LHCN-M2 (cell line): ENCODE results near the gene GALNT6. TPM values are rescaled to one million over a fixed set of nuclear protein-coding genes. Genes with fewer than 3 reads are reported as not detected.
"Not testable (repeated sequence)": the region's sequence is repeated elsewhere in the genome, so short reads cannot be mapped to it uniquely, and the experiment has no call there.

Experiments used
- DNase-seq: peaks from one replicate; pipeline ENCODE4 v3.0.0-alpha.2; 2012; ENCODE audit warnings: low read depth
- total RNA-seq: library from RNA; depleted of rRNA; stranded (reverse); fragments of >200 nt; gene quantifications from 2 replicates; pipeline ENCODE4 v1.2.3, GENCODE V29; 2014

GALNT6 gene
- total RNA-seq, 1 experiment from 2014 or later, result not detected

DNA sequence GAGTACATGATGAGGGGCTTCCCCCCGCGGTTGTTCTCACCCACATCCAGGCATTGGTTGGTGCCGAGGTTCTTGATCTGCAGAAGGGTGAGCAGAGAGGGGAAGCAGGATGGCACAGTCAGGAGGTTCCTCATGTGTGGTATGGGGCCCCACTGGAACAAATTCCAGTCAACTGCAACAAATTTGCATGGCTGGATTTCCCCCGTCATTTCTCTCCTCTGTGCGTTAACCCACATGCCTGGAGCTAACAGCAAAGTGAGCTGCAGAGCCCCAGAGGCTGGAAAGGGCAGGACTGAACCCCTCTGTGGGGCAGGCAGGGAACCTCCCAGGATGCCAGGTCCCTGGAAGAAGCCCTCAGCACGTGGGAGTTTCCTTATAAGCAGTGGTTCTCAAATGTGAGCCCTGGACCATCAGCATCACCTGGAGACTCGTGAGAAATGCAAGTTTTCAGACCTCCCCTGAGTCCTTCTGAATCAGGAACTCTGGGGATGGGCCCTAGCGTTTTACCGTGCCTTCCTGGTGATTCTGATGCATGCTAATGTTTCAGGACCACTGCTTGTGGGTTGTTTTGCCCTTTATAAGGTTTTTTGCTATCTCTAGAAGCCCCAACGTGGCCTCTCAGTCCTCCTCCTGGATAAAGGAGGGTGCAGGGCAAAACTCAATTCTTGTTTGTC lies 33.7 kb downstream of the GALNT6 start:
- no peak for DNase-seq

DNA sequence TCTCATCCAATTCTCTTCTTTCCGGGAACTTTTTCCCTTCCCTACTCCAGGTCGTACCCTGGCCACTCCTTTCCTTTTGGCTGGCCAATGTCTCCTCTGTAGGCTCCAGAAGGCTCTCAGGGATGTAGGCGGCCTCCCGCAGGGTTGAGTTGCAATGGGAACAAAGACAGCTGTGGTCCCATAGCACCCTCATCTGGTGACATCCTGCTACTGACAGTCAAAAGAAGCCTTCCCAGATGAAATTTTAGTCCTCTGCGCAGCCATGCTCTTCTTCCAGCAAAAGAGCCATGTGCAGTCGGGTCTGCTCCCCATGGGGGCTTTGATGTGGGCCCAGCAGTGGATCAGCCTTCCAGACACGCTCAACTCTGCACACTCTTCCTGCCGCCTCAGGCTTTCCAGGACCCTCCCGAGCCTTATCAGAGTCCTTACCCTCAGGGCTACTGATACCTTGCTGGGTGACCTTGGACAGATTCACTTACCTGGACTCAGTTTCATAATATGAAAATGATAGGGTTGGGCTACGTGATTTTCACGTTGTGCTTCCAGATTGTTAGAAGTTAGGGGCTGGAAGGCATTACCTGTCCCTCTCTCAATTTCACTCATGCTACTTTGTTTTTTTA lies 39.2 kb downstream of the GALNT6 start:
- DNase-seq, result peak; percentile 47

DNA sequence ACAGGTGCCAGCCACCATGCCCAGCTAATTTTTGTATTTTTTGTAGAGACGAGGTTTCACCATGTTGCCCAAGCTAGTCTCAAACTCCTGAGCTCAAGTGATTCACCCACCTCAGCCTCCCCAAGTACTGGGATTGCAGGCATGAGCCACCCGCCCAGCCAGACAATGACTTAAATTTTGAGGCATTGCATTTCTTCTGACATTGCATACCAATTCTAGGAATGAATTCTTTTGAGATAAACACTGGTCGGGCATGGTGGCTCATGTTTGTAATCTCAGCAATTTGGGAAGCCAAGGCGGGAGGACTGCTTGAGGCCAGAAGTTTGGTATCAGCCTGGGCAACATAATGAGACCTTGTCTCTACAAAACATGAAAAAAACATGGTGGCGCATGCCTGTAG lies 42.2 kb downstream of the GALNT6 start:
- DNase-seq, result no peak

DNA sequence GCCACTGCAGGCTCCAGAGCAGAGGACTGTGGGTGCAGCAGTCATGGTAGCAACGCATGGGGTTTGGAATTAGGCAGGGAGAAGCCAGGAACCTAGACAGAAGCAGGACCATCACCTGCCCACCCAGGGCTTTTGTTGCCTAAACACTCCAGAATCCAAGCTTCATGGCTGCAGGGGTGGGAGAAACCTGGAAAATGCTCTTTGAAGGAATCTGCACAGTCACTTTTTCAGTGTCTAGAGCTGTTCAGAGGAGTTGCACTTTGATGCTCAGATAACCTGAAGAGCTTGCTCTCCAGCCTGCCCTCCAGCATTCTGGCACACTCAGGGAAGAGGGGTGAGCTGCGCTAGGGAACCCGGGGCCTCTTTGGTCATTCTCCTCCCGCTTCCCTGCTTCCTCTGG lies 43.1 kb downstream of the GALNT6 start:
- DNase-seq, result no peak

DNA sequence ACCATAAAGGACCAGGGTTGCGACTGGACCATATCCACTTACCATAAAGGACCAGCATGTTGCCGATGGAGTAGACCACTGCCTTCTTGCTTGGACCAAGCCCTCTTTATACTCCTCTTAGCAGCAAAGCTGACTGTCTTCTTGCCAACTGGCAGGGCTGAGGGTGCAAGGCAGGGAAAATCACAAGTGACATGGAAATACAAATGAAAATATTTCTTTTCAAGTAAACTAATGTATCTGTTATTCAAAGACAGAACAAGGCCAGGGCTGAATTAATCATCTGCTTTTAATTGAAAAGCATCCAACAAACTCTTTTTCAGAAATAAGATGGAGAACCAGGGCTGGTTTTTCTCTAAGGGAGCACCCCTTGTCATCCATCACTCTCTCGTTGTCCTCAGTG lies 44.6 kb downstream of the GALNT6 start, which contains the start of gene CELA1:
Gene CELA1, minus strand, starts transcription at position 99 of the 400 bp plus-strand sequence. Its CDS starts 41 bp downstream, at position 58.
- no peak for DNase-seq

DNA sequence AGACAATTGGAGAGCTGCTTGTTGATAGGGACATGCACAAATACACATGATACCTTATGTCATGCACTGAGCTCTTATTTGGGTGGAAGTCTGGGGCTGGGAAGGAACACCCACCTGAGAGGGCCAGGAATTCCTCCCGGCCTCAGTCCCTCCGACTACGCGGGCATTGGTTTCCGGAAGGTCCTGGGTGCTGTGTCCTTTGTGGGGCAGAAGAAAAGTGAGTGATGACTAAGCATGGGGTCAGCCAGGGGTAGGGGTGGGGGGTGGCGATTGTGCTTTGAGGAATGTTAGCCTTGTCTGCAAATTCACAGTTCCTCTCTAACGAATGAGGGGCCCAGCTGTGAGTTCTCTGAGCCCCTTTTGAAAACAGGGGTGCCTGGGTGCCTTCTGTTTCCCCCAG lies 45.5 kb downstream of the GALNT6 start:
- no peak for DNase-seq

DNA sequence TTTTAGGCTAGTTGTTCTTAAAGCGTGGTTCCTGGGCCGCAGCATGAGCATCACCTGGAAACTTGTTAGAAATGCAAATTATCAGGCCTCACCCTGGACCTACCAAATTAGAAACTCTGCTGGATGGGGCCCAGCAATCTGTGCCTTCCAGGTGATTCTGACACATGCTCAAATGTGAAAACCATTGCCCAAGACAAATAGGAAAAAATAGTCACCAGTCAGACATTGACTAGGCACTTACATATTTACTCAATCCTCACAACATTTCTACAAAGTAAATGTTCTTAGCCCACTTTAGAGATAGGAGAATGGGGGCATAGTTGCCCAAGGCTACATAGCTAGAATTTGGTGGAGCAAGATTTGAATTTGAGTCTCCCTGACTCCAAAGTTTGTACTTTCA lies 48.0 kb downstream of the GALNT6 start:
- DNase-seq, result no peak

DNA sequence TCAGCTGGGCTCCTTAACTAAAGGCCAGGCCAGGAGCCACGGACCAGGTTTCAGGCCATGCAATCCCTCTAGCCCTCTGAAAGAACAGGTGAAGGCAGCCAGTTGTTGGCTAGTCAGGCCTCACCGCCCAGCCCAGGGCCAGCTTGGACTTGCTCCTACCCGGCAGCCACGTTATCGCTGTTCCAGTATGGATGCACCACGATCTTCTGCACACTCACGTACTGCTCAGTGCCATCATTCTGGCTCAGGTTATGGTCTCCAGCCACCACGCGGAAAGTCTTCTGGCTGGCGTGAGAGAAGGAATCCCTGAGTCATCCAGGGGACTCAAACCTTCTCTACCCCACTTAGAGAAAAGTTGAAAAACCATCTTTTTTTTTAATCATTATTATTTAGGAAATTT lies 48.8 kb downstream of the GALNT6 start:
- DNase-seq, result no peak

DNA sequence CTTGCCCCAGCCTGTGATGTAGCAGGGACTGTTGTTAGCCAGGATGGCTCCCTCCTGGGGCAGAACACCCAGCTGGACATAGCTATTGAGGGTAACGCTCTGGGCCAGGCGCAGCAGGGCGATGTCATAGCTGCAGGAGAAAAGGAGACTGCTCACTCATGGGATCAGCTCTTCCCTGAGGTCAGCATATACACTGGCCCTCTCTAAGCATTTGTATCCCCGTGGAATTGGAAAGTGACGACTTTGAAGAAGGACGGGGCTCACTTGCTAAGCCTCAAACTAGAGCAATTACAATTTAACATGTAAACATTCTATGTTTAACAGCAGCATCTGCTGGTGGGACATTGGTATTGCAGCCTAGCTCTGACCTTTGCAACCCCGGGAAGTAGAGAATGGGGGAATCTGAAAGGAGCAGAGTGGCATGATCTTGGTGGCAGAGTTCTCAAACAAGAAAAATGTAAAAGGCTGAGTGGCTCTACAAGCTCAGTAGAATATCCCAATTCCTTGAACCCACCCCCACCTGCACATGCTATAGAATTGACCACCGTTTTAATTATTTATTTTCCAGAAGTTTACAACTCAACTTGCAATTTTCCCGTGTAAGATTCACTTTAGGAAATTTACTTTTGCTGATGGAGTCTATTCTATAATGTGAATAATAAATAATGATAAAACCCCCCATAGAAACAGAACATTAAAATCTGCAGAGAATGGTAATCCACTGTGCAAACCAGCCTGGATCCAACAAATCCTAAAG lies 49.8 kb downstream of the GALNT6 start:
- DNase-seq, result peak; percentile 67

DNA sequence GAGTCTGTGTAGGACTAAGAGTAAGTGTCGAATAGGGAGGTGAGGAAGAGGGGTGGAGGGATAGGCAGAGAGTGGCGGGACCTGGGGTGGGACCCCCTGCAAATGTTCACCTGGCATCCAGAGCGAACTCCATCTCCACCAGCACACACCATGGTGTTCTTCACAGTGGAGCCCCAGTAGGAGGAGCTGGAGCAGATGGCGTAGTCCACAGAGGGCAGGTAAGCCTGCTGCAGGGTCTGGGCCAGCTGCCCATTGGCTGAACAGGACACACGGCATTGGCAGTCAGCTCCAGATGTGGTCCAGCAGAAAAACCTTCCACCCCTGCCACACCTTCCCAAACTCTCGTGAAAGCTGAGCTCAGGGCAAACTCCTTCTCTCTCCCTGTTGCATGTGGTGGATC lies 51.5 kb downstream of the GALNT6 start:
- DNase-seq, result no peak

DNA sequence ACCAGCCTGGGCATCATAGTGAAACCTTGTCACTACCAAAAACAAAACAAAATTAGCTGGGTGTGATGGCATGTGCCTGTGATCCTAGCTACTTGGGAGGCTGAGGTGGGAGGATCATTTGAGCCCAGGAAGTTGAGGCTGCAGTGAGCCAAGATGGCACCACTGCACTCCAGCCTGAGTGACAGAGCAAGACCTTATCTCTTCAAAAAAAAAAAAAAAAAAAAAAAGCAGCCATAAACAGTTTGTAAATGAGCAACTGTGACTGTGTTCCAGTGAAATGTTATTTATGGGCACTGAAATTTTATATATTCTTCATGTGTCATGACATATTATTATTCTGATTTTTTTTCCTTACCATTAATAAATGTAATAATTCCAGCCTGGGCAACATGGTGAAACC lies 53.9 kb downstream of the GALNT6 start:
- not testable (repeated sequence) for DNase-seq

DNA sequence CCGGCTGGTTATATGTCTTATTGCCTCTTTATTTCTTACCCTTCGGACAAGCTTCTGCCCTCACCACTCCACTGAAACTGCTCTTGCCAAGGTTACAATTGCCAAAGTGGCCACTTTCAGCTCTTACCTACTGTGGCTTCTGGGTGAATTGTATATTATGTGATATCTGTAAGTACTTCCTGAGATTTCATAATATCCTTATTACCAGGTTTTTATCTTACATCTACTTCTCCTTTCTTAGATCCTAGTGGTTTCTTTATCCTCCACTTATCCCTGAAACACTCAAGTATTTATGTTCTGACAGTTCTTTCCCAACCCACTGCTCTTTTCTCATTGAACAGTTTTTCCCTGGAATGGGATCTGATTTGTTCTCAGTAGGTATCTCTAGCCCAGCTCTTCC lies 55.3 kb downstream of the GALNT6 start:
- no peak for DNase-seq

DNA sequence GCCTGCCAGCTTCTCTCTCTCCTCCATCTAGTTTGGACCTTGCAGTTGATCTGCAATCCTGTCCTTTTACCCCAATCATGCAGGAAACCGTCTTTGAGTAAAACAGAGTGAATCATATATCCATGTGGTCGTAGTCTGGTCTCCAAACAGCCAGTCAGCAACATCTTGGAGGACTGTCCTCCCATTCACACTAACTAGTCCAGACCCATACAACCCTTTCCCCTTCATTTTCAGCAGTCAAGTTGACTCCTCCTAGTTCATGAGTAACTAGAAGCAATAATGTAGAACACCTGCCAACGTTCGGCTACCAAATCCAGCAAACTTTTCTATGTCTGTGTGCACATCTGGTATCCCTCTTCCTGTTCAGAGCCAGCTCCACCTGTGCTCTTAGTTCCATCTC lies 56.4 kb downstream of the GALNT6 start:
- no peak for DNase-seq

DNA sequence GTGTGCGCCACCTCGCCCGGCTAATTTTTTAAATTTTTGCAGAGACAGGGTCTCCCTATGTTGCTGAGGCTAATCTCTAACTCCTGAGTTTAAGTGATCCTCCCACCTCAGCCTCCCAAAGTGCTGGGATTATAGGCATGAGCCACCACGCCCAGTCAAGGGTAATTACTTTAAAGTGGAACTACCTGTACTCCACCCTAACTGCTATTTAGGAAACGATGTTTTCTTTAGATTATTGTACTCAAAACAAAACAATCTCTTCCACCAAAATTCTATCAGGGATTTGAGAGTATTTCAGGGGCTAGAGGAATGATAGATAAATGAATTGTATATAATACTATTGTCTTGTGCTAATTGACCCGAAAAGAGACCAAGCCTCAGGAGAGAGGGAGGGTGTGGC lies 57.7 kb downstream of the GALNT6 start:
- DNase-seq, result no peak

DNA sequence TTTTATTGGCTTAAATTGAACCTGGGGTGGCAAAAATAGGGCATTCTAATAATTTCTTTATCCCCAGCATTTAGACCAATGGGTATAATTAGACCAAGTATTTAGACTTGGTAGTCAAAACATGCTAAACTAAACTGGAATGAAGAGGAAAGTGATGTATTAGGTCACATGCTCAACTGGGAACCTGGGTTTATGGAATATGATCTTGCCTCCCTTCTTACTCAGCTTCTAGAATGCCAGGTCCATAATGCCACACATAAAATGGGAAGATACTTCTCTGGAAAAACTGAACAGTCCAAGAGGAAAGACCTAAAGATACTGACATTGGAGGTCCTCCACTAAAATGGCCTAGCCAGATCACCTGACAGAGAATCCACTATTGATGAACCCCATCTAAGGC lies 61.0 kb downstream of the GALNT6 start:
- peak; percentile 23 for DNase-seq

DNA sequence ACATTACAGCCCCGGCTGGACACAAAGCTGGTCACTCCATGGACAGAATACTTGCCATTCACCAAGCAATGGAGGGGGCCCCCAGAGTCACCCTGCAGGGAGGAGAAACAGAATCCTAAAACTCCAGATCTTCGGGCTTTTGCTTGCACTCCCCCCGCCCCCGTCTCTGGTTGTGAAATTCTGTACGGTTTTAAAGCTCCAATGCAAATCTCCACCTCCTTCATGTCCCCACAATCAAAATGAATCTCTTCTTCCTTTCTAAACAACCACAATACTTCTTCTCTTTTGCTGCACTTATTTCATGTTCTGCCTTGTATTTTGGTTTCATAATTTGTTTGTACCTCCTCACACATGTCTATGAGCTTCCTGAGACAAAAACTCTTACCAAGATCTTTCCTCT lies 61.5 kb downstream of the GALNT6 start:
- DNase-seq, result no peak

DNA sequence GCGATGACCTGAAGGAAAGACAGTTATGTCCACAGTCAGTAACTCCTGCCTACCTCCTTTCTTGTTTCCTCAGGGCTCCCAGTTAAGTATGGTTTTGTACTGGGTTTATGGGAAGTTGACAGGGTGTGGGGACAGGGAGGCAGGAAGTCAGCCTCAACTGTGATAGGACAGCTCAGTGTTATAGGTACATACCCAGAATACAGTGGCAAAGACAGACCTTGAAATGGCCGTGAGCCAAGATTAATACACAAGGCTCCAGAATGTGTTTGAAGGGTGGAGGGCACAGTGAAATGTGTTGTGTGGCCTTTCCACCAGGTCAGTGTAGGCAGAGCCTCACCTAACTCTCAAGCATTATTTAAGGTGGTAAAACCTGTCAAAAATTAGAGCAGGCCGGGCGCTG lies 62.6 kb downstream of the GALNT6 start:
- DNase-seq, result no peak

DNA sequence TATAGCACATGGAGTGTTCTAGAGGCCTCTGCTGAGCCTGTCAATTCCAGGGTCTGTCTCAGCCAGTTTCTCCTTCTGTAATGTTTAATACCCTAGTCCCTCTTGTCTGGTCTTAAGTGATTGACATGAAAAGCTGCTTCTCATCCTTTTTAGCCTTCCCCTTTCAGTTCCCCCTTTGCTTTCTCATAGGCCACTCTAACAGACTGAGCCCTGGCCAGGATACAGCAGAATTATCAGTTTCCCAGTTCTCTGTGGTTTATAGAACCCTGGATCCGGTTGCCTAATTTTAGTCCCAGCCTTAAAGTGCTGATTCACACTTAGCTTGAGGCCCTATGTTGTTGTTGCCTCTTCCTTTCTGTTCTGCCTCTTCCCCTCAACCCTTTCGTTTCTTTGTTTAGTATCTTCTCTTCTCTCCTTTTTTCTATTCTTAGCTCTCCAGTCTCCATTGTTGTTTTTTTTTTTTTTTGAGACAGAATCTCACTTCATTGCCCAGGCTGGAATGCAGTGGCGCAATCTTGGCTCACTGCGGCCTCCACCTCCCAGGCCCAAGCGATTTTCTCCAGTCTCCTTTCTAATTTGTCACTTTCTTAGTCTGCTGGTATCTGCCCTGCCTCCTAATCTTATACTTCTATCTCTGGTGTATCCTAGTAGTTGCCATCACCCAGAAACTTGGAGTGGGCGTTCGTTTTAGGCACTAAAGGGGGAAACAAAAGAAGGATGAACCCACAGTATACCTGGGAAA lies 64.3 kb downstream of the GALNT6 start:
- peak; percentile 88 for DNase-seq

DNA sequence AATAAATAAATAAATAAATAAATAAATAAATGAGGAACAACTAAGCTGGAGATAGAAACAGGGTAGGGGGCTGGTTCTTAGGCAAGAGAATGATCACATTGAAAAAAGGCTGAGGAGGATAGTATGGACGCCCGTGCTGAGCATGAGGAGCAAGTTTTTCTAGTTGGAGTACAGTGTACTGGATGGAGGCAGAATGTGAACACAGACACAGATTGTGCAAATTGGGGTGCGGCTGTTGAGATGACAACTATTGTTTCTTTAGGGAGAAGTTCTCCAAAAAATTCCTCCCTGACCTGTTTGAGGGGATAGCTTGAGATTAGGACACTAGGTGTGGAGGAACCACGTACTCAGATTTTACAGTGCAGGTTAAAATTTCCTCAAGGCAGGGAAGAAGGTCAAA lies 66.3 kb downstream of the GALNT6 start:
- DNase-seq, result no peak

DNA sequence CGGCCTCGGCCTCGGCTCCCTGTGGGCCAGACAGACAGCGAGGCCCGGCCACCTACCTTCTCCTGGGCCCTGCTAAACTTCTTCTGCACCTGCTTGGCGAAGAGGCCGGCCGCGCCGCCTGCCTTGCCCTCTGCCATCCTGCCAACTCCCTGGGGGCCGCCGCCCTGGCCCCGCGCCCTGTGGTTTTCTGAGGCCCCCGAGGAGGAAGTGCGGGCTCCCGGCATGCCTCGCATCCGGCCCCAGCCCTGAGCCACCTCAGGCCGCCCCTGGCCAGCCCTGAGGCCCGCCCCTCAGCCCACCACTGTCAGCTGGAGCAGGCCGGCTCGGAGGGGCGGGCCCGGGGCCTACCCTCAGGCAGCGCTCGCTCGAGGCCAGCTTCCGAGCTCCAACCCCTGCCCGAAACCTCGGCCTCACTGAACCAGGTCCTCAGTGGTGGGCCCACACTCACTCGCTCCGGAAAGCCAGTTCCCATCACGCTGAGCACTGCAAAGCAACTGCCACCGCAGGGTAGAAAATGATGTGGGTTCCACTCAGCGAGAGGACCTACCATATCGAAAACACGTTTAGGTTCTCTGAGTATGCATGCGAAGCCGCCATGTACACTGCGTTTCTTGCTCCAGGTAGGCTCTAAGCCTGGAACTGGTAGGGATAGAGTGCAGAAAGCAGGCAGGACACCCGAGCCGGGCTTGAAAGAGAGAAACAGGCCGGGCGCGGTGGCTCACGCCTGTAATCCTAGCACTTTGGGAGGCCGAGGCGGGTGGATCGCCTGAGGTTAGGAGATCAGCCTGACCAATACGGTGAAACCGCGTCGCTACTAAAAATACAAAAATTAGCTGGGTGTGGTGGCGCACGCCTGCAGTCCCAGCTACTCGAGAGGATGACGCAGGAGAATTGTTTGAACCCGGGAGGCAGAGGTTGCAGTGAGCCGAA lies 67.0 kb downstream of the GALNT6 start, which contains the start of gene BIN2:
Gene BIN2, minus strand, starts transcription at position 209 of the 930 bp plus-strand sequence. Its CDS starts 72 bp downstream, at position 137.
- DNase-seq, result no peak
